ENCODE data around the gene R3HDM1.
"Not testable (repeated sequence)": the region's sequence is repeated elsewhere in the genome, so short reads cannot be mapped to it uniquely, and the experiment has no call there.

Gene R3HDM1

DNA sequence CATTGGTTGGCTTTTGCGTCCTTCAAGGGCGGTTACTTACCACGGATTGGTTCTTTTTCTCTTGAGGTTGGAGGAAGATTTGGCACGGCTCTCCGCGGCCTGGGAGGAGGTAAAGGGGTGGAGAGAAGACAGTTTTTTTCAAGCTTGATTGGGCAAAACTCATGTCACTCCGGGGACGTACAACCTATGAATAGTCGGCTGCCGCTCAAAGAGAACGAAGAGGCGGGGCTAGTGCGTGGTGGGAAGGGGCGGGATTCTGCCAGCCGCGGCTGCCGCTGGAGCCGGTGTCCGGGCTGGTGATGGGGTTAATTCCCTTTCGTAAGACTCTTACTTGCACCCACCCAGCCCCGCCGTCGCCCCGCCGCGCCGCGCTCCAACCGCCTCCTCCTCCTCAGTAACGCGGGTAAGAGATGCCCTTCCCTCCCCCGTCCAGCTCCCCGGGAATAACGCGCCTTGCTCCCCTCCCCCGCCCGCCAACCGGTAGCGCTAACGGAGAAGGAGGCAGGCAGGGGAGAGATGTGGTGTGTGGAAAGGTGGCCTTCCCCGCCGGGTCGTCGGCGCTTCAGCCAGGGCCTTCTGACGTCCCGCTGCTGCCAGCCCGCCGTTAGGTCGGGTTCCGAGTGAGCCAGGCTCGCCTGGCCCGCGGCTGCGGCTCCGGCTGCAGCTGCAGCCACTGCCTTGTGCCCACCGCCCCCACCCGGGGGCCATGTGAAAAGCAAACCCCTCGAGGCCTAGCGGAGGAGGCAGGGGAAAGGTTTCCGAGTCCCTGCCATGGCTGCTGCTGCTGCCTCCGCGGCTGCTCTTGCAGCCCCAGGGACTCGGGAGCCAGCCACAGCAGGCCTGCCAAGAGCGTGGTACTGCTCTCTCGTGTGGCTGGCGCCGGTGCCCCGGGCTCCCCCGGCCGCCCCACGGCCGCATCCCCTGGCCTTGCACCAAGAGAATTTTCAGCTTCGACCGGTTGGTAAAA lies at the start of gene R3HDM1:
TSS of gene R3HDM1 (plus strand) at position 254 of the 967 bp plus-strand sequence. CDS start 73,362 bp downstream, outside the sequence.
- Mint-ChIP-seq H3K4me3 (no peak within 1 kb of the TSS), H3K27me3 (no peaks in the 10 kb centered on the region)

DNA sequence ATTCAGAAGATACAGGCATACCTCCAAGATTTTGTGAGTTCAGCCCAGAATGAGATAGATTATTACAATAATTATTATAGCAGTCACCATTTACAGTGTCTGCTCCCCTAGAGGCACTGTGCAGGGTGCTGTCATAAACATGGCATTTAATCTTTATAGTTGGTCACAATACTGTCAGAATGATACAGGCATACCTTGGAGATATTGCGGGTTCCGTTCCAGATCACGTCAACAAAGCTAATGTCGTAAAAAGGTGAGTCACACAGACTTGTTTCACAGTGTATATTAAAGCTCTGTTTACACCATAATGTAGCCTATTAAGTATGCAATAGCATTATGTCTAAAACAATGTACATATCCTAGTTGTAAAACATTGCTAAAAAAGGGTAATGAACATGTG lies 45.8 kb upstream of the R3HDM1 start:
- Mint-ChIP-seq H3K27me3 (no peaks in the 10 kb centered on the region), H3K4me3 (no peak overlapping the region), H3K4me1 (ENCODE audit: low read depth) (no peaks in the 10 kb centered on the region), H3K36me3 (ENCODE audit: low read depth) (peaks cover 11% of the 10 kb centered on the region), H3K27ac (no peak overlapping the region), H3K9me3 (peaks cover 44% of the 10 kb centered on the region)
- intact Hi-C loops (cut with micrococcal nuclease): no loop called here

More for the DNA sequence above, at the start of gene R3HDM1:
- H3K9me3 Mint-ChIP-seq: no peaks in the 10 kb centered on the region
- H3K36me3 Mint-ChIP-seq (ENCODE audit: low read depth): no peaks in the 10 kb centered on the region
- H3K4me1 Mint-ChIP-seq (ENCODE audit: low read depth): peaks cover 5% of the 10 kb centered on the region
- intact Hi-C loops (cut with micrococcal nuclease): loop anchor here (2.0 kb wide), 1 partner anchor 479 kb away; the partner anchor contains the start of gene RAB3GAP1
- no peak within 1 kb of the TSS for H3K27ac Mint-ChIP-seq

- peaks cover 11% of the 10 kb centered on the region for H3K36me3 Mint-ChIP-seq (ENCODE audit: low read depth)
- H3K27ac Mint-ChIP-seq: no peak overlapping the region
- intact Hi-C loops (cut with micrococcal nuclease): no loop called here
These were observed 40.9 kb upstream of the R3HDM1 start for GRCh38 chr2:135490376-135490775.

DNA sequence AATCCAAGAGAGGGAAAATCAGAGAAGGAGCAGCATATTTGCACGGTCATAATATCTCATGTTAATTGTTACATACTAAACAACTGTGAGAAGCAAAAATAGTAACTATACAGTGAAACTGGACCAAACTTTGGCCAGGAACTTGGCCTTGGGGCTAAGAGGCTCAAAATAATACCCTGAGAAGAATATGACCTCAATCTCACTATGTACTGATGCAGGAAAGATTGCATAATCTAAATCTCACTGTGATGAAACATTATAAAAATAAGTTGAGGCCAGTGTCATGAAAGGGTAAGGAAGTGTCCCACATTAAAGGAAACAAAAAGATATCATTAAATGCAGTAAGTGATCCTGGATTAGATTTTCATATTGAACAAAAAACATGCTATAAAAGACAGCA lies 36.8 kb upstream of the R3HDM1 start:
- intact Hi-C loops (cut with micrococcal nuclease): no loop called here
- Mint-ChIP-seq H3K27ac (no peak overlapping the region), H3K36me3 (ENCODE audit: low read depth) (peaks cover 11% of the 10 kb centered on the region), H3K27me3 (no peaks in the 10 kb centered on the region), H3K4me1 (ENCODE audit: low read depth) (peaks cover 12% of the 10 kb centered on the region), H3K4me3 (no peak overlapping the region), H3K9me3 (peaks cover 38% of the 10 kb centered on the region)

More at GRCh38 chr2:135490376-135490775, 40.9 kb upstream of the R3HDM1 start:
- Mint-ChIP-seq H3K9me3 (peaks cover 32% of the 10 kb centered on the region), H3K4me3 (no peak overlapping the region), H3K4me1 (ENCODE audit: low read depth) (peaks cover 12% of the 10 kb centered on the region), H3K27me3 (no peaks in the 10 kb centered on the region)

DNA sequence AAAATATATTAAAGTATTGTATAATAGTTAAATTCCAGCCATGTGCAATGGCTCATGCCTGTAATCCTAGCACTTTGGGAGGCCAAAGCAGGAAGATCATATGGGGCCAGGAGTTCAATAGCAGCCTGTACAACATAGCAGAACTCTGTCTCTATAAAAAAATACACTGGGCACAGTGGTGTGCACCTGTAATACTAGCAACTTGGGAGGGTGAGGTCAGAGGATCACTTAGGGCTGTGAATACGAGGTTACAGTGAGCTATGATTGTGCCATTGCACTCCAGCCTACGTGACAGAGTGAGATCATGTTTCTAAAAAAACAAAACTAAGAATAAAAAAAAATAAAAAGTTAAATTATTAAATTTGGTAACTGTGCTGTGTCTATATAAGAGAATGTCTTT lies 36.4 kb upstream of the R3HDM1 start:
- Mint-ChIP-seq H3K36me3 (ENCODE audit: low read depth) (peaks cover 11% of the 10 kb centered on the region), H3K27ac (no peak overlapping the region)

GRCh38 chr2:135498588-135498987 lies 32.7 kb upstream of the R3HDM1 start:
- H3K4me3 Mint-ChIP-seq; H3K27ac Mint-ChIP-seq; H3K27me3 Mint-ChIP-seq; intact Hi-C loops (cut with micrococcal nuclease): not testable (repeated sequence)
- Mint-ChIP-seq H3K9me3 (peaks cover 59% of the 10 kb centered on the region), H3K36me3 (ENCODE audit: low read depth) (peaks cover 11% of the 10 kb centered on the region), H3K4me1 (ENCODE audit: low read depth) (peaks cover 12% of the 10 kb centered on the region)

More for the DNA sequence above, 36.4 kb upstream of the R3HDM1 start:
- no peaks in the 10 kb centered on the region for H3K27me3 Mint-ChIP-seq
- peaks cover 38% of the 10 kb centered on the region for H3K9me3 Mint-ChIP-seq
- peaks cover 12% of the 10 kb centered on the region for H3K4me1 Mint-ChIP-seq (ENCODE audit: low read depth)
- no peak overlapping the region for H3K4me3 Mint-ChIP-seq
- intact Hi-C loops (cut with micrococcal nuclease): no loop called here

DNA sequence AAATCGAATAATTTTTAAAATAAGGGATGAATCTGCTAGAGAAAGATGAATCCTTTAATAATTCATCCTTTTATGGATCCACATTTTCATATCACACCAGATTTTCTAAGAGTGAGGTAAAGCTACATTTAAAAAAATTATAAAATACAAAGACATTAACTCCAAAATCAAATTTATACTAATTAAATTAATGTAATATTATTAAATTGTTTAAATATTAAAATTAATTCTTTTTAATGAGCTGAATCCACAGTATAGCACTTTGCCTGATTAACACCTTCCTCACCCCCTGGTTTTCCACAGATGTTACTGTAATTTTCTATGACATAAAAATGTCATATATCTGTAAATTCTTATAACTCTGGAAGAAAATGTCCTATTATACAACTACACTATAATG lies 26.5 kb upstream of the R3HDM1 start:
- H3K36me3 Mint-ChIP-seq (ENCODE audit: low read depth): no peaks in the 10 kb centered on the region
- peaks cover 36% of the 10 kb centered on the region for H3K9me3 Mint-ChIP-seq
- H3K4me1 Mint-ChIP-seq (ENCODE audit: low read depth): no peaks in the 10 kb centered on the region
- H3K27me3 Mint-ChIP-seq: no peaks in the 10 kb centered on the region
- intact Hi-C loops (cut with micrococcal nuclease): no loop called here
- H3K27ac Mint-ChIP-seq: no peak overlapping the region
- H3K4me3 Mint-ChIP-seq: no peak overlapping the region

- Mint-ChIP-seq H3K36me3 (ENCODE audit: low read depth) (no peaks in the 10 kb centered on the region), H3K4me1 (ENCODE audit: low read depth) (no peaks in the 10 kb centered on the region), H3K9me3 (peaks cover 27% of the 10 kb centered on the region), H3K4me3 (no peak overlapping the region), H3K27ac (no peak overlapping the region), H3K27me3 (no peaks in the 10 kb centered on the region)
- intact Hi-C loops (cut with micrococcal nuclease): no loop called here
These were observed 20.7 kb upstream of the R3HDM1 start for GRCh38 chr2:135510577-135510976.

GRCh38 chr2:135512099-135512498 lies 19.2 kb upstream of the R3HDM1 start:
- no peaks in the 10 kb centered on the region for H3K27me3 Mint-ChIP-seq
- H3K9me3 Mint-ChIP-seq: peaks cover 27% of the 10 kb centered on the region
- H3K27ac Mint-ChIP-seq: no peak overlapping the region
- H3K4me3 Mint-ChIP-seq: no peak overlapping the region
- intact Hi-C loops (cut with micrococcal nuclease): no loop called here
- no peaks in the 10 kb centered on the region for H3K36me3 Mint-ChIP-seq (ENCODE audit: low read depth)
- no peaks in the 10 kb centered on the region for H3K4me1 Mint-ChIP-seq (ENCODE audit: low read depth)

DNA sequence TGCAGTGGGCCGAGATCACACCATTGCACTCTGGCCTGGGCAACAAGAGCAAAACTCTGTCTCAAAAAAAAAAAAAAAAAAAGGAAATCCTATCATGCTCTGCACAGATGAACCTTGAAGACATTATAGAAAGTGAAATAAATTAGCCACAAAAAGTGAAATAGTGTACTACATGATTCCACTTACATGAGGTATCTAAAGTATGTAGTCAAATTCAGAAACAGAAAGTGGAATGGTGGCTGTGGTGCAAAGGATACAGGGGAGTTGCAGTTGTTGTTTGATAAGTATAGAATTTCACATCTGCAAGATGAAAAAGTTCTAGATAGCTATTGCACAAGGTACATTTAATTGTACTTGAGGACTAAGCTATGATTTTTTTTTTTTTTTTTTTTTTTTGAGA lies 5.5 kb upstream of the R3HDM1 start:
- no peaks in the 10 kb centered on the region for H3K4me1 Mint-ChIP-seq (ENCODE audit: low read depth)
- H3K36me3 Mint-ChIP-seq (ENCODE audit: low read depth): no peaks in the 10 kb centered on the region
- H3K27me3 Mint-ChIP-seq: no peaks in the 10 kb centered on the region
- intact Hi-C loops (cut with micrococcal nuclease): no loop called here
- H3K27ac Mint-ChIP-seq: no peak overlapping the region
- no peak overlapping the region for H3K4me3 Mint-ChIP-seq
- H3K9me3 Mint-ChIP-seq: peaks cover 8% of the 10 kb centered on the region

- Mint-ChIP-seq H3K36me3 (ENCODE audit: low read depth) (no peaks in the 10 kb centered on the region), H3K27me3 (no peaks in the 10 kb centered on the region), H3K9me3 (no peaks in the 10 kb centered on the region), H3K27ac (no peak overlapping the region), H3K4me1 (ENCODE audit: low read depth) (peaks cover 5% of the 10 kb centered on the region), H3K4me3 (no peak overlapping the region)
- intact Hi-C loops (cut with micrococcal nuclease): no loop called here
These were observed 3.3 kb upstream of the R3HDM1 start for GRCh38 chr2:135528006-135528405.

DNA sequence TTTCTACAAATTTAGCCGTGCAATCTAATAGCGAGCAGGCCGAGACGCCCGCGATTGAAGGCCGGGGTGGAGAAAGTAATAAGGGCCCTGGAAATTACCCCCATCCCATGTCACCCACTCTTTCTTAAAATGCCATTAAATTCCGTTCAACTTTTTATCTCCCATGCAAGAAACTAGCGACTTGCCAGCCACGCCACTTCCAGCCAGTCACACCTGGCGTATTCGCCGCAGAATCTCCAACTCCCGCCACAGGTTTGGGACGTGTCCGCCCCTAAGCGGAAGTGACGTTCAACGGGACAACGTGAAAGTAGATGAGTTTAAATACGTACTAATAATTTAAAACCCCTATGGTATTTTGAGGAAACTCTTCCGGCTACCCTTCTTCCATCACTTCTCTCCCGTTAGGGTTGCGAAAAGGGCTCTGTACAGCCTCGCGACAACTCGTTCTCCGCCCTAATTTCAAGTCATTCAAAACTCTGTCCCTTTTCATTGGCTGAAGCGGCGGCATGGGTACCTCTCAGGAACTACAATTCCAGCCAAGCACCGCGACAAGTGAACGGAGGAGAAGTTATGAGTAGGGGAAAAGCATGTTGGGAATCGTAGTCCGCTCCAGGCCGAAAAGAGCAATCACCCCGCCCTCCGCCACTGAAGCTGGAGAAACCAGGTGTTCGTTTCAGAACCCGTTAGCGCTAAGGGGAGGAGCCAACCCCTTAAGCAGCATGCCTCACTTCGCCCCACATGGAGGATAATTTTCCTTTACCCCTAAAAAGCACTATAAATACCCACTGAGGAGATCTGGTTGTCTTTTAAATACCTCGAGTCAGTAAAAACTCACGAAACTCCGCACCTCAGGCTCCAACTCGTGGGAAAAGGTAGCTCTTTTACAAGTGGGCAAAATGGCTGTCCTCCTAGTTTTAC lies 712 bp upstream of the R3HDM1 start, which contains the start of gene ZRANB3:
TSS of gene ZRANB3 (minus strand) at position 906 of the 918 bp plus-strand sequence.
- no peaks in the 10 kb centered on the region for H3K9me3 Mint-ChIP-seq
- H3K4me3 Mint-ChIP-seq: no peak within 1 kb of the TSS
- H3K27me3 Mint-ChIP-seq: no peaks in the 10 kb centered on the region
- H3K27ac Mint-ChIP-seq: no peak within 1 kb of the TSS
- intact Hi-C loops (cut with micrococcal nuclease): loop anchor here (1.0 to 2.0 kb wide), 3 partner anchors 211 to 612 kb away; partner anchors contain the start of genes CCNT2, RAB3GAP1 and UBXN4
- H3K36me3 Mint-ChIP-seq (ENCODE audit: low read depth): no peaks in the 10 kb centered on the region
- peaks cover 5% of the 10 kb centered on the region for H3K4me1 Mint-ChIP-seq (ENCODE audit: low read depth)

- Mint-ChIP-seq H3K27me3 (no peaks in the 10 kb centered on the region), H3K9me3 (no peaks in the 10 kb centered on the region), H3K4me3 (no peak overlapping the region), H3K27ac (no peak overlapping the region), H3K36me3 (ENCODE audit: low read depth) (no peaks in the 10 kb centered on the region), H3K4me1 (ENCODE audit: low read depth) (peaks cover 5% of the 10 kb centered on the region)
- intact Hi-C loops (cut with micrococcal nuclease): no loop called here
These were observed 1.3 kb downstream of the R3HDM1 start for GRCh38 chr2:135532581-135532980.

GRCh38 chr2:135533545-135533944 lies 2.3 kb downstream of the R3HDM1 start:
- H3K4me3 Mint-ChIP-seq; H3K4me1 Mint-ChIP-seq (ENCODE audit: low read depth); intact Hi-C loops (cut with micrococcal nuclease); H3K9me3 Mint-ChIP-seq; H3K27ac Mint-ChIP-seq; H3K27me3 Mint-ChIP-seq; H3K36me3 Mint-ChIP-seq (ENCODE audit: low read depth): not testable (repeated sequence)

Data from dendritic cell treated with granulocyte-macrophage colony-stimulating factor and Interleukin-4, amounts not matched to agents 40 ng/mL and 50 ng/mL, for 4 days (primary cell).